PFSK-1 (cell line): Measurements from ENCODE around the gene C9orf85.

Experiments used
- FOXP2 ChIP-seq: optimal IDR thresholded peaks from 2 replicates; pipeline ENCODE3; 2011; ENCODE audit warnings: borderline replicate concordance, control low read depth, inconsistent platforms; ENCODE audit not compliant: insufficient read depth; ENCODE audit errors: extremely low read length, extremely low read depth
- POLR2AphosphoS5 ChIP-seq: IDR thresholded peaks from 2 replicates; pipeline ENCODE4 v1.6.1; 2012; ENCODE audit warnings: low read depth, mild to moderate bottlenecking, control low read depth, low read length, moderate library complexity
- SIN3A ChIP-seq: IDR thresholded peaks from 2 replicates; pipeline ENCODE4 v1.6.1; 2012; ENCODE audit warnings: mild to moderate bottlenecking, low read length, moderate library complexity, borderline replicate concordance; ENCODE audit not compliant: insufficient read depth
- TAF1 ChIP-seq: IDR thresholded peaks from 2 replicates; pipeline ENCODE4 v1.6.1; 2012; ENCODE audit warnings: low read length, control low read depth, borderline replicate concordance; ENCODE audit not compliant: insufficient read depth
- TF ChIP-seq, protein P1 (sequence below), 2 experiments: IDR thresholded peaks; 2 replicates each; pipeline versions ENCODE4 v1.6.1 to v1.8.0; 2011 to 2012; ENCODE audit warnings: low read depth in 2 of 2, low read length in 2 of 2, control low read depth in 1 of 2, inconsistent platforms in 1 of 2, mild to moderate bottlenecking in 1 of 2, moderate library complexity in 1 of 2; ENCODE audit not compliant: insufficient read depth in 1 of 2

- TF ChIP-seq, protein P1, sequence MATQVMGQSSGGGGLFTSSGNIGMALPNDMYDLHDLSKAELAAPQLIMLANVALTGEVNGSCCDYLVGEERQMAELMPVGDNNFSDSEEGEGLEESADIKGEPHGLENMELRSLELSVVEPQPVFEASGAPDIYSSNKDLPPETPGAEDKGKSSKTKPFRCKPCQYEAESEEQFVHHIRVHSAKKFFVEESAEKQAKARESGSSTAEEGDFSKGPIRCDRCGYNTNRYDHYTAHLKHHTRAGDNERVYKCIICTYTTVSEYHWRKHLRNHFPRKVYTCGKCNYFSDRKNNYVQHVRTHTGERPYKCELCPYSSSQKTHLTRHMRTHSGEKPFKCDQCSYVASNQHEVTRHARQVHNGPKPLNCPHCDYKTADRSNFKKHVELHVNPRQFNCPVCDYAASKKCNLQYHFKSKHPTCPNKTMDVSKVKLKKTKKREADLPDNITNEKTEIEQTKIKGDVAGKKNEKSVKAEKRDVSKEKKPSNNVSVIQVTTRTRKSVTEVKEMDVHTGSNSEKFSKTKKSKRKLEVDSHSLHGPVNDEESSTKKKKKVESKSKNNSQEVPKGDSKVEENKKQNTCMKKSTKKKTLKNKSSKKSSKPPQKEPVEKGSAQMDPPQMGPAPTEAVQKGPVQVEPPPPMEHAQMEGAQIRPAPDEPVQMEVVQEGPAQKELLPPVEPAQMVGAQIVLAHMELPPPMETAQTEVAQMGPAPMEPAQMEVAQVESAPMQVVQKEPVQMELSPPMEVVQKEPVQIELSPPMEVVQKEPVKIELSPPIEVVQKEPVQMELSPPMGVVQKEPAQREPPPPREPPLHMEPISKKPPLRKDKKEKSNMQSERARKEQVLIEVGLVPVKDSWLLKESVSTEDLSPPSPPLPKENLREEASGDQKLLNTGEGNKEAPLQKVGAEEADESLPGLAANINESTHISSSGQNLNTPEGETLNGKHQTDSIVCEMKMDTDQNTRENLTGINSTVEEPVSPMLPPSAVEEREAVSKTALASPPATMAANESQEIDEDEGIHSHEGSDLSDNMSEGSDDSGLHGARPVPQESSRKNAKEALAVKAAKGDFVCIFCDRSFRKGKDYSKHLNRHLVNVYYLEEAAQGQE (IDR thresholded peaks at IDR 0.05; ENCODE audit: insufficient read depth in 1 of 2, low read depth in 2 of 2, low read length in 2 of 2) = no peak
- TF ChIP-seq TAF1 = no peak
- TF ChIP-seq SIN3A = no peak
- TF ChIP-seq POLR2AphosphoS5 = no peak
- TF ChIP-seq FOXP2 = no peak
These were observed 9.9 kb downstream of the C9orf85 start for GRCh38 chr9:71921190-71921814.
